IMR-90 (cell line): ENCODE results near the gene NXPH4.

Experiments used
- BHLHE40 ChIP-seq: fragments of 150-350 bp; IDR thresholded peaks from 2 replicates; pipeline ENCODE4 v1.6.1; 2016; ENCODE audit warnings: mild to moderate bottlenecking, low read depth, low read length
- CHD1 ChIP-seq: IDR thresholded peaks from 2 replicates; pipeline ENCODE4 v1.6.1; 2012; ENCODE audit warnings: low read depth, low read length, improper control_type of control experiment
- MAFK ChIP-seq: IDR thresholded peaks from 2 replicates; pipeline ENCODE4 v1.6.1; 2012; ENCODE audit warnings: low read depth, low read length, improper control_type of control experiment
- MXI1 ChIP-seq: IDR thresholded peaks from 2 replicates; pipeline ENCODE4 v1.6.1; 2012; ENCODE audit warnings: low read depth, mild to moderate bottlenecking, low read length, moderate library complexity, borderline replicate concordance
- NFE2L2 ChIP-seq: fragments of 150-350 bp; IDR thresholded peaks from 2 replicates; pipeline ENCODE4 v1.6.1; 2016; ENCODE audit warnings: low read depth, mild to moderate bottlenecking, low read length
- POLR2A ChIP-seq: IDR thresholded peaks from 2 replicates; pipeline ENCODE4 v1.6.1; 2012; ENCODE audit warnings: mild to moderate bottlenecking, low read depth, low read length
- RAD21 ChIP-seq: IDR thresholded peaks from 2 replicates; pipeline ENCODE4 v1.6.1; 2012; ENCODE audit warnings: low read length, improper control_type of control experiment
- TF ChIP-seq, protein P1 (sequence below): conservative IDR thresholded peaks from 2 replicates; pipeline ENCODE4 v1.5.1; 2012; ENCODE audit warnings: mild to moderate bottlenecking, low read depth, low read length, improper control_type of control experiment

DNA sequence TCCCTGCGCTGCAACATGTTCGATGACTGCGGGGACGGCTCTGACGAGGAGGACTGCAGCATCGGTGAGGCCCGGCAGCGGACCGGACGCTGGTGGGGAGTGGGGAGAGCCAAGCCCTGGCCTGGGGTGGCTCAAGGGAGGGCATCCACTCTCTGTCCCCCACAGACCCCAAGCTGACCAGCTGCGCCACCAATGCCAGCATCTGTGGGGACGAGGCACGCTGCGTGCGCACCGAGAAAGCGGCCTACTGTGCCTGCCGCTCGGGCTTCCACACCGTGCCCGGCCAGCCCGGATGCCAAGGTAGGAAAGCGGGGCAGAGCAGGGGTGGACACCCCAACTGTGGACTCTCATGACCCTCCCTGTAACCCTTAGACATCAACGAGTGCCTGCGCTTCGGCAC, 11.4 kb upstream of the NXPH4 start:
- TF ChIP-seq RAD21, result no peak
- no peak for TF ChIP-seq CHD1
- TF ChIP-seq, protein P1, sequence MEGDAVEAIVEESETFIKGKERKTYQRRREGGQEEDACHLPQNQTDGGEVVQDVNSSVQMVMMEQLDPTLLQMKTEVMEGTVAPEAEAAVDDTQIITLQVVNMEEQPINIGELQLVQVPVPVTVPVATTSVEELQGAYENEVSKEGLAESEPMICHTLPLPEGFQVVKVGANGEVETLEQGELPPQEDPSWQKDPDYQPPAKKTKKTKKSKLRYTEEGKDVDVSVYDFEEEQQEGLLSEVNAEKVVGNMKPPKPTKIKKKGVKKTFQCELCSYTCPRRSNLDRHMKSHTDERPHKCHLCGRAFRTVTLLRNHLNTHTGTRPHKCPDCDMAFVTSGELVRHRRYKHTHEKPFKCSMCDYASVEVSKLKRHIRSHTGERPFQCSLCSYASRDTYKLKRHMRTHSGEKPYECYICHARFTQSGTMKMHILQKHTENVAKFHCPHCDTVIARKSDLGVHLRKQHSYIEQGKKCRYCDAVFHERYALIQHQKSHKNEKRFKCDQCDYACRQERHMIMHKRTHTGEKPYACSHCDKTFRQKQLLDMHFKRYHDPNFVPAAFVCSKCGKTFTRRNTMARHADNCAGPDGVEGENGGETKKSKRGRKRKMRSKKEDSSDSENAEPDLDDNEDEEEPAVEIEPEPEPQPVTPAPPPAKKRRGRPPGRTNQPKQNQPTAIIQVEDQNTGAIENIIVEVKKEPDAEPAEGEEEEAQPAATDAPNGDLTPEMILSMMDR, result no peak
- TF ChIP-seq MAFK, result no peak
- no peak for TF ChIP-seq POLR2A
- TF ChIP-seq BHLHE40, result no peak
- no peak for TF ChIP-seq NFE2L2
- TF ChIP-seq MXI1, result no peak
